GM19238 (cell line): Measurements from ENCODE around the gene ITPR1.
"Not testable (repeated sequence)": the region's sequence is repeated elsewhere in the genome, so short reads cannot be mapped to it uniquely, and the experiment has no call there.

Experiments used
- DNase-seq: peaks from one replicate; pipeline ENCODE4 v3.0.0; 2011; ENCODE audit warnings: low spot score; ENCODE audit not compliant: insufficient read length

Gene ITPR1

DNA sequence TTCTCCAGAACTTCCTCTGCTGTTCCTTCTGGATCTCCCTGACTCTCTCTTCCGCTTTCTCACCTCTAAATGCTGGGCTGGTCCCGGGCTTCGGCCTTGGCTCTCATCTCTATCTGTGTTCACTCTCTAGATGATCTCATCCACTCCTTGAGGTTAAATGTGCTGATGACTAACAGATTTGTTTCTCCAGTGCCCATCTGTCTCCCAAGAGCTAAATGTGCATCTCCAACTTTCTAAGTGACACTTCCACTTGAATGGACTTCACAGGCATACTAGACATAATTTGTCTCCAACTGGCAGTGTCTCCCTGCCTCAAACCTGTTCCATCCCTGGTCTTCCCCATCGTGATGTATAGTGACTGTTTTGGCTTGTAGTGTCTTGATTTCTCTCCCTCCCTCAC, 95.3 kb downstream of the ITPR1 start:
- no peak for DNase-seq

DNA sequence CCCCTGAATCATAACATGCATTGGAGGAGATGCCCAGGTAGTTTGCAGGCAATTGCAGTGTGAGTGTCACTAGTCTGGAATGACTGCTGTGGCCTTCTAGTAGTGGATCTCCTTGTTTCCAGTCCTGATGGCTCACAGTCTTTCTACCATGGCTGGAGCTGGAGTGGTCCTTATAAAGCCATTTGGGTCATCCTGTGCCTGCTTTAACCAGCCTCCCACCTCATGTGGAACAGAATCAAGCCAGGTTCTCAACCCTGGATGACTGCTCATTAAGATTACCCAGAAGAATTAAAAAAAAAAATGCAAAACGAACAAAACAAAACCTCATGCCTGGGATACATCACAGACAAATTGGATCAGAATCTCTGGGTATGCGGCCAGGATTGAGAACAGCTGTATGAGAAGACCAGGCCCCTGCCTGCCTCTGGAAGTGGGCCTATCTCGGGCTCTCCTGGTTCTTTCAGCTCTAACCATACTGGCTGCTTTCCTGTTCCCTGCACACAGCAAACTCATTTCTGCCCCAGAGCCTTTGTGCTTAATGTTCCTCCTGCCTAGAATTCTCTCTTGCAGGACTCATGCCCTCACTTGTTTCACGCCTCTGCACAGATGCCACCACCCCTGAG, 96.4 kb downstream of the ITPR1 start:
- no peak for DNase-seq

DNA sequence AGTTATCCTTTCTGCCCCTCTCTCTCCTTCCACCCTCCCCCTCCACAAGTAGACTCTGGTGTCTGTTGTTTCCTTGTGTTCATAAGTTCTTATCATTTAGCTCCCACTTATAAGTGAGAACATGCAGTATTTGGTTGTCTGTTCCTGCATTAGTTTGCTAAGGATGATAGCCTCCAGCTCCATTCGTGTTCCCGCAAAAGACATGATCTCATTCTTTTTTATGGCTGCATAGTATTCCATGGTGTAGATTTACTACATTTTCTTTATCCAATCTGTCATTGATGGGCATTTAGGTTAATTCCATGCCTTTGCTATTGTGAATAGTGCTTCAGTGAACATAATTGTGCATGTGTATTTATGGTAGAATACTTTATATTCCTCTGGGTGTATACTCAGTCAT, 97.7 kb downstream of the ITPR1 start:
- DNase-seq, result not testable (repeated sequence)

DNA sequence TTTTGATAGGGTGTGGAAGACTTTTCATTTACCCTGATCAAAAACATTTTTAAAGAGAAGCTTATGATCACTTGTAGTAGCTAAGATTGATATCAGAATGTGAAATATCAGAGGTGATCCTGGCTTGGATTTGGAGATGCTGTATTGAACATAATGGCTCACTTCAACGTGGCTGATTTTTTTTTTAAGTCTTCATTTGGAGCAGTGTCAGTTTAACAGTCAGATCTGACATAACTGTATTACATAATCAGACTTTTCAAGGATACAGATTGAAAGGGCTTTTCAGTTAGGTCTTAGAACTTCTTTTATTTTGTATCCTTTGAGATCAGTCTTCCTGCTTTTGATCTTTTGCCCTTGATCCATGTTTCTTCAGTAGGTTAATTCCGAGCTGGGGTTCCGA, 98.5 kb downstream of the ITPR1 start:
- DNase-seq, result no peak

DNA sequence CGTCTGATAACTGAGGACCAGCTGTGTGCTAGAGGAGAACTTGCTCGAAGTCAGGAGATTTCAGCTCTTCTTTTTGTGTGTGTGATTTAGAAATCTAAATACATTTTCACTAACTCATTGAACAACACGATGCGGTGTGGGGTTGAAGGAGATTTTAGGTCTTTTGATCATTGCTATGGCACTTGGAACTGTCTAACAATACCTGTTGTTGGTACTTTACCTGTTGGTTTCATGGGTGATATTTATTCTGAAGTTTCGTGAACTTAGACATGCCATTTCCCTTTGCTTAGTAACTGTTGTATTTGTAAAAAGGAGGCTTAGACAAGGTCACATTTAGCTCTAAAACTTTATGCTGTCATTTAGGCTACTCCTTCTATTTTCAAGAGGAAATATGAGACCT, 99.9 kb downstream of the ITPR1 start:
- DNase-seq, result no peak

DNA sequence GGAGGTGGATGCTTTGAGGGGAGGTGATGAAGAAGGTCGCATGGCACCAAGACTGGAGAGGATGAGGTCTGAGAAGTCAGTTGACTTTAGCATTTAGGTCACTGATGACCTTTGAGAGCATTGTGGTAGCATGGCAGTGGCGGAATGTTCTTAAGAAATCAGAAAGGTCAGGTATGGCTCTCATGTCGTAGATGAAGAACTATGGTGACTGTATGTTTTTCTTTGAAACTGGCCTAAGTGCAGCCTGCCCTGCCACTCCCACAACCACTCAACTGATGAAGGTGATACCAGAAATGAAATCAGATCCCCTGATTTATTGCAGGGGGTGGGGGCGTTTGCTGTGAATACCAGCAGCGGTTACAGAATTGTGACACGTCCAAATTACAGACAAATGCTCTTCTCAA, 102.6 kb downstream of the ITPR1 start:
- DNase-seq, result no peak

DNA sequence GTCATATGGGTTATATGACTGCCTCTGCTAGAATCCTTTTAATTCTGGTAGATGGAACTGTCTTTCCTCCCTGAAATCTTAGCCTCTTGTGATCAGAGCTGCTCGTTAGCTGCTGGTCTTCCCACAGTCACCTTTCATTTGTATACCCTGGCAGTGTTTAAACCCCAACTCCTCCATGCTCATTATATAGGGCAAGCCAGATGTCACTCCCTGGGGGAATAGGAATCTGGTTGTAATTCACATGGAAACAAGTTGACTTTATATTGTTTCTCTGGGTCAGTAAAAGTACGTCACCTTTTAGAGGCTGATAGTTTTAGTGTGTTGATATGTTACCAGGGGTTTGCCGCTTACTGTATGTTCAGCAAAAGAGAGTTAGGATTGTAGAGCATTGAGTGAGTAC, 103.5 kb downstream of the ITPR1 start:
- DNase-seq, result no peak

DNA sequence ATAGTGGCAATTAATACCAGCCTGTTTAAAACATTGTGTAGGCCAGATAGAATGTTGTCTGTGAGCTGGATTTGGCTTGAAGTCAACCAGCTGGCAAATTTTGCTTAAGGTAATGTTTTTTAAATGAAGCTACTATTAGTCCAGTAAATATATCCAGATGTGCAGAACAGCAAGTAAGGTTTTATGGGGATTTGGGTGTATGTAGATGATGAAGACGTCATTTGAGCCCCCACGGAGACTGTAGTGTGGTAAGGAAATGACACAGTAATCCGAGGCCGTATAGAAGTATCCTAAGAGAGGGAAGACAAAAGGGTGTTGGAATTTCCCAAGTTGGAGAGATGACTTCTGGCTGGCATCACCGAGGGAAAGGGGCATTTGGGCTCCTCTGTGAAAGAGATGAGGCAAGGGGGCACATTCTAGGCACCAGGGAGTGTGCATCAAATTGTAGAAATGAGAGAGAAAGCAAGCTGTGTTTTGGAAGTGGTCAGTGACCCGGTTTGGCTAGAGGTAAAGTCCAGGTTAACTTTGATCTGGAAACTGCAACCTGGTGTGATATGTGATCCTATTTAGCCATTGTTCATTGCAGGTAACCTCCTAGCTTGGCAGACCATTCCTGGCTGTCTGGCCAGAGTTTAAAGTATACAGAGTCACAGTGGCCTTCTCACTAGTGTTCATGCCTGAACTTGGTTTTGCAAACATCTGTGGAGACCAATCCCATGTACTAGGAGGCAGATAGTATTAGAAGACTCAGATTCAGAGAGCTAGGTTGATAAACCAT, 104.2 kb downstream of the ITPR1 start:
- no peak for DNase-seq

DNA sequence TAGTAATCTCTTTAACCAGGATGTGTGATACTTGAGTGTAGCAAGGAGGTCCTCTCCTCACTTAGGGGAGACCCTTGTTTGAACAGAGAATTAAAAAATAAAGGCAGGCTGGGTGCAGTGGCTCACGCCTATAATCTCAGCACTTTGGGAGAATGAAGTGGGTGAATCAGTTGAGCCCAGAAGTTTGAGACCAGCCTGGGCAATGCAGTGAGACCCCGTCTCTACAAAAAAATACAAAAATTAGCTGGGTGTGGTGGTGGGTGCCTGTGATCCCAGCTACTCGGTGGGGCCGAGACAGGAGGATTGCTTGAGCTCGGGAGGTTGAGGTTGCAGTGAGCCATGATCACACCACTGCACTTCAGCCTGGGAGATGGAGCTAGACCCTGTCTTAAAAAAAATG, 105.1 kb downstream of the ITPR1 start:
- not testable (repeated sequence) for DNase-seq

DNA sequence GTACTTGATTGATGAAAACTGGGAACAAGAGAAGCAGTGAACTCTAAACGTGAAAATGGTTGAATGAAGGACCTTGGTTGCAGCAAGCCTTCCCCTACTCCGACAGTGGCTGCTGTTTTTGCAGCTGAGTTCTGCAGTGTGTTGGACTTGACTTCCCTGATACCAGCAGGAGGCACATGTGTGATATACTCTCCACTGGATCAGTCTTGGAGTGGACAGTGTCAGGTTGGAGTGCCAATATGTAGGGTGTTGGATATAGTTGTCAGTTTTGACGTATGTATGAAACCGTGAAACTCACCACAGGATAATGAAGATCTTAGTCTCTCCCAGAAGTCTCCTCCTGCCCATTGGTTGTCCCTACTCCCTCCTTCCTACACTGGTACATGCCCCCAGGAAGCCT, 106.5 kb downstream of the ITPR1 start:
- no peak for DNase-seq

DNA sequence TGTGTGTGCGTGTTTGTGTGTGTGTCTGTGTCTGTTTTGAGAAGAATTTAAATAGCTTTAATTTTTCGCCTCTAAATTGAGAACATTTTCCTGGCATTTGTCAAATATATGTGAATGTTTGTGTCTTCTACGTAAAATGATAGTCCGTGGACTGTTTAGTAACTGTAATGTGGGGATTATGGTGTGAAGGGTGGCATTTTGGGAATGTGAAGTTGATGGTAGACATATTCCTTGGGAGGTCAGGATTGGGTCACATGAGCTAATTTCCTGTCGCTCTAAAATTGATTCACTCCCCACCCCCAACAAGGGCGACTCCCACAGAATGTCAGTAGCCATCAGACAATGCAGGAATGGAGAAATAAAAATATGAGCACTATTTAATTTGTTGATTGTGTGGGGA, 107.3 kb downstream of the ITPR1 start:
- DNase-seq, result no peak

DNA sequence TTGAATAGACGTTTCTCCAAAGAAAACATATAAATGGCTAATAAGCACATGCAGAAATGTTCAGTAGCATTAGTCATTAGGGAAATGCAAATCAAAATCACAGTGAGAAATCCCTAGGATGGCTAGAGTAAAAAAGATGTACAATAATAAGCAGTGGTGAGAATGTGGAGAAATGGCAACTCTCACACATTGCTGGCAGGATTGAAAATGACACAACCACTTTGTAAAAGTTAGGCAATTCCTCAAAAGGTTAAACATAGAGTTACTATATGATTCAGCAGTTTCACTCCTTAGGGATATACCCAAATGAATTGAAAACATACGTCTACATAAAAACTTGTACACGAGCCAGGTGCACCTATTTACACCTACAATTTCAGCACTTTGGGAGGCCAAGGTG, 108.7 kb downstream of the ITPR1 start:
- DNase-seq, result no peak

DNA sequence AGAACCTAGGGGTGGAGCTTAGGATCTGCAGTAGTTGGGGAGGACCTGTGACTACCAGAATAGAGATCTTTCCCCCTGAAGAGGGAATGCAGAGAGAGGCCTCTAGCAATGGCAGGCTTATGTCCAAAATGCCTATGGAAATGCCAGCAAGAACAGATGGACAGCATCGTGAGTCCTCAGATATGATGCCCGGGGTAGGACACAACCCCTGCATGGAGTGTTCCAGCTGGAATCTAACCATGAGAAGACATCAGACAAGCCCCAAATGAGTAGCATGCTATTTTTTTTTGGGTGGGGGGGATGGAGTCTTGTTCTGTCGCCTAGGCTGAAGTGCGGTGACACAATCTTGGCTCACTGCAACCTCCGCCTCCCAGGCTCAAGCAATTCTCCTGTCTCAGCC, 111.5 kb downstream of the ITPR1 start:
- DNase-seq, result no peak

DNA sequence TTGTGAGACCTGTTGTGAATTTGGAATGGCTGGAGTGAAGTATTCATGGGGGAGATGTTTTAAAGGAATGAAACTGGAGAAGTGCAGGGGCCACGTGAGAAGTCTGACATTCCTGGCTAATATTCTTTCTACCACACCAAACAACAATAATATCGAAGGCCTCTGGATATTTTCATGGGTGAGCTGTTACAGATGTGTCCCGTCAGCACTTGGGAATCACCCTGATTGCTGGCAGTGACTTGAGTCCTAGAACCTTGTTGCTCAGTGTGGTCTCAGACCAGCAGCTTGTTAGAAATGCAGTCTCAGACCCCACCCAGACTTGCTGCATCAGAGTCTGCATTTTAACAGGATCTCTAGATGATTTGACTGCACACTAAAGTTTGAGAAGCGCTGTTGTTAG, 113.8 kb downstream of the ITPR1 start:
- DNase-seq, result no peak

DNA sequence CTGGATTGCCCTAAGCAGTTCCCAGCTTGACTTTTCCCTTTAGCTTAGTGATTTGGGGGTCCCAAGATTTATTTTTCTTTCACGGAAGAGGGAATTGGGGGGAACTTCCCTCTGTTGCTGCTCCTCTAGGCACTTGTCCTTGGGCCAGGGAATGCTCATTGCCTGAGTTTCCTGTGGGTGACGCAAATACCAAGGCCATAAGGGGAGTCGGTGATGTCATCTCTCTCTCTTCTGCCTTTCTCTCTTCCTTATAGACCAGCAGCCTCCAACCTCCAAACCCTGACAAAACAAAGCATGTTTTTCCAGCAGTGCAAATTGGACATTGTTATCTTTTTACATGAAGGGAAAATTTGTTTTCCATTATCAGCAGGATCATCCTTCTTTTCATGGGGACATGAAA, 120.2 kb downstream of the ITPR1 start:
- DNase-seq, result no peak

DNA sequence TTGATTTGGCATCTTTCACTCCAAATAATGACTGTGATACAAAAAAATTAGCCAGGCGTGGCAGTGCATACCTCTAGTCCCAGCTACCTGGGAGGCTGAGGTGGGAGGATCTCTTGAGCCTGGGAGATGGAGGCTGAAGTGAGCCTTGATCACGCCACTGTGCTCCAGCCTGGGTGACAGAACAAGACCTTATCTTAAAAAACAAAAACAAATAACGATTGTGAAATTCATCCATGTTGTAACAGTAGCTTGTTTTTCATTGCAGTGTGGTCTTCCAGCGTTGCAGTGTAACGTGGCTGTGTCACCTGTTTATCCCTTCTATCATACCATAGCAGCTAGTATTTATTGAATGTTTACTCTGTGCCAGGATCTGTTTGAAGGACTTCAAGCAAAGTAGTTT, 120.9 kb downstream of the ITPR1 start:
- DNase-seq, result no peak

DNA sequence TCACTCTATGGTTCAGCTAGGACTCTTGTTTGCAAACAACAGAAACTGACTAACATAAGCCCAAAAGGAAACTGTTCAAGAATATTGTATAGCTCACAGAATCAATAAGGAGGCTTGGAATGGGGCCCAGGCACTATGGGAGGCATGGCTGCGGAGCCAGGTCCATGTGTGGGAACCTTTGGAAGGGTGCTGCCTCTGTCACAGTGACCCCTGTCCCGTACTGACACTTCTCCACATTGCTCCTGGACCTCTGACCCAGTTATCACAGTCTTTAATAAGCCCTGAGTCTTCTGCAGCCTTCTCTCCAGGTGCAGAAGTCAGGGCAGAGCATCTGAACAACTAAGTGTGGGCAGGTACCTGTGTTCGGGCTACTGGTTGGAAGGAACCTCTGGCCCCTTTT, 121.8 kb downstream of the ITPR1 start:
- DNase-seq, result no peak

DNA sequence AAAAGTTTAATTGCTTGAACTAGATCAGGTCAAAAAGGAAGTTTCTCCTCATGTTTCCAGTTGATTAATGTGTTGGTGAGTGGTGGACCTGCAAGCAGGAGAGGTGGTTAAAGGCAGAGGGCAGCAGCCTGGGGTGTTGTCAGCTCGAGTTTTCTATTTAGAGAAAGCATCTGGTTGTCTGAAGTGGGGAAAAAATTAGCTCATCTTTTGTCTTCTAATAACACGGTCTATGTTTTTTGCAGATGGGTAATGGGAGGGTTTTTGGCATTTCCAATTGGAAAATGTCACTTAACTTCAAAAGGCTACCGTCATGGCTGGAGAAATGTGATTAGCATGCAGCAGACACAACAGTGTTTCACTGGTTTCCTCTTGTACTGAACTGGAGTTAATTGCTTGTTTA, 122.6 kb downstream of the ITPR1 start:
- no peak for DNase-seq

DNA sequence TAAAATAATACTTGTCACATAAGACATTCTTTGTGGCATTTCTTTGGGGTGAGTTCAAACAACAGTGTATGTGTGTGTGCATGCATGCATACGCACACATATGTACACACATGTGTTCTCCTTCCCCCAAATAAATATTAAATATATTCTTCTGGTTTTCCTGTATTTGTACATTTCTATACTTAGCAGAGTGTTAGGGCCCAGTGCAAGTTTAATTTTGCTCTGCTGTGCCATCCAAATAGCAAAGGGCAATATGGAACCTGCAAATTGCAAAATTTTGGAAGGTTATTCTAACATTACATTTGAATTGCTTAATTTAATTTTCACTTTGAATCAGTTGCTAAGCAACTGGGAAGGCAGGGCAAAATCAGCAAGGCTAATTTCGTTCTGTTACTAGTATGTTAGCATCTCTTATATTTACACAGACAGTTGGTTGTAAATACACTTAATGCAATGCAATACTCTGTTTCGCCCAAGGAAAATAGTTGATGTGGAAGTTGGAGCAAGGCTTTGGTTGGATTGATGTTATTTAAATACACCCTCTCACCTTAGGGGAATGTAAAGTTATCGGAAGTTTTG, 130.4 kb downstream of the ITPR1 start:
- no peak for DNase-seq

DNA sequence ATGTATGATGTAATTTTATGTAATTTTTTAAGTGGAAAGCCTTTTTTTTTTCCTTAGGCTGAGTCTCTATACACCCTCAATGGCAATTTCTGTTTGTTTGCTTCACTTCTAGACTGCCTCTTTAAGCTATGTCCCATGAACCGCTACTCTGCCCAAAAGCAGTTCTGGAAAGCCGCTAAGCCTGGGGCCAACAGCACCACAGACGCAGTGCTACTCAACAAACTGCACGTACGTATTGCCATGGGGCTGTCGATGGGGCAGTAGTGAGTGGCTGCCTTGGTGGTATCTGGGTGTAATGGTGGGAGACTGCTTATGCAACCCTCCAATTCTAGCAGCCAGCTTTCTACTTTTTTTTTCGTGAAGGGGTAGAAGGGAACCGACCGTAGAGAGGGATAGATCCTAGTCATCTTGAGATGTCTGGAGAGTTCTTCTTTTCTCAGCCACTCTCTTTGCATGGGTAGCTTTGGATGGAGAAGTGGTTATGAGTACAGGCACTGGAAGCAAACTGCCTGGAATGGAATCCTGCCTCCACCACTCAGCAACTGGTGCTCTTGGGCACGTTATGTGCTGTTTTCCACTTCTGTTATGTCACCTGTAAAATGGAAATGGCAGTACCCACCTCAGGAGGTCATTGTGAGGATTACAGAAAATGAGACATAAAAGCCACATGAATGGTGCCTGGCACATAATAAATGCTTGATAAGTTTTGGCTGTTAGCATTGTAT, 134.7 kb downstream of the ITPR1 start:
- DNase-seq, result no peak

DNA sequence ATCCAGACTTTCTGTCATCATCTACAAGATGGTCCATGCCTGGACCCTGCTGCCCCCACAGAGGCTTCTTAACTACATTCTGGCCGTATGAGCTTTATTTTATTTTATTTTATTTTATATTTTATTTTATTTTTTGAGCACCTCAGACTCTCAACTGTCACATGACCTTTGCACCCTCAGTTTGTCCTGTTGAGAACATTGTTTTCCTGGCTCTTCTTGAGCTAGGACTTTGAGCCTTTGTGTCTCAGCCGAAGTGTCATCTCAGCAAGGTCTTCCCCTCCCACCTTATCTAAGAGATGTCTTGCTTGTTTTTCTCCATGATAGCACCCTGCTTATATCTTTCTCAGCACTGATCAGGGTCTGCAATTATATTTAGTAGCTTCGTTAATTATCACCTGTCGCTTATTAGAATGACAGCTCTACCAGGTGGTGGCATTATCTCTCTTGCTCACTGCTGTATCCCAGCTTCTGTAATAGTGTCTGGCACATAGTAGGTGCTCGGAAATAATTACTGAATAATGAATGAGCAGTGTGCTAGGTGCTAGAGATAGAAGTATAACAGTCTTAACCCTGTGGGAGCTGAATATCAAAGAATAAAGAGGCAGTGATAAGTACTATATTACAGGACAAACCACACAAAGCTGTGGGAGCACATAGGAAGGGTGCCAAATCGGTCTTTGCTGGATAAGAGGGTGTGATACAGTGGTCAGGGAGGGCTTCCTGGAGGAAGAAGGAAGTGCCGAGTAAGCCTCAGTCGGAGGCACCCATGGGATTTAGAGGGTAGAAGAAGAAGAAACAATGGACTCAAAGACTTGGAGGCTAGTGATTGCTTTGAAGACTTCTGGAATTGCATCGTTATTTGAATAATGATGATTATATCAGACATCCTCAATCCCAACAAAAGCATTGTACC, 136.2 kb downstream of the ITPR1 start:
- DNase-seq, result no peak
